ENCODE results near the gene GABRG3.

DNA sequence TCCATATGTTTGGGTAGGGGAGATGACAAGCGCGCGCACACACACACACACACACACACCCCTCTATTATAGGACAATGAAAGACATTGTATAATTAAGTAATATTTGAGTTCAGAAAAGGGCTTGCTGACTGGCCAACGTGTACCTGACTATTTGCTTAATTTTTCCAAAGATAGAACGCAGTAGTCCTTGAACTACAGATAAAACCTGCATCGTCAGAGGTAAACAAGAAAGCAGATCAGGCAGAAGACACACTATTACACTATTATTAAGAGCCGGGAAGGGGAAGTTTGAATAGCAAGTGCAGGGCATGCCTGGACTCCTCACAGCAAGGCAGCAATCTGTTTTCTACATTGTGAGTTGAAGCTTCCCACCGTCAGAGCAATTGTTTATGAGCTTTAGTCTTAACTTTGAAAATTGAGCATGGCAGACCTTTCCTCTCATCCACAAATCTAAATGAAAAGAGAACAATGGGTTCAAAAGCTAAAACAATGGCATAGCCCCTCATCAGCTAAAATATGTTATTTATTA is 427.7 kb downstream of the GABRG3 start:
- TF ChIP-seq CTCF (IDR thresholded peaks at IDR 0.05) (no peak), POLR2A (IDR thresholded peaks at IDR 0.05) (no peak)

Data from adrenal gland (tissue), 5 donors.